ENCODE results near the gene CELF4.

Gene CELF4

GRCh38 chr18:37546651-37547050, 18.9 kb downstream of the CELF4 start:
- no peak for DNase-seq (ENCODE audit: low spot score)

GRCh38 chr18:37546272-37546537, 19.4 kb downstream of the CELF4 start:
- DNase-seq (ENCODE audit: low spot score), result no peak

- peak; percentile 58 for DNase-seq (ENCODE audit: low spot score)
Observed at GRCh38 chr18:37545461-37546271, 19.9 kb downstream of the CELF4 start.

- DNase-seq (ENCODE audit: low spot score), result no peak
Observed at GRCh38 chr18:37544713-37545112, 20.9 kb downstream of the CELF4 start.

- no peak for DNase-seq (ENCODE audit: low spot score)
Observed at GRCh38 chr18:37544217-37544616, 21.4 kb downstream of the CELF4 start.

- DNase-seq (ENCODE audit: low spot score), result no peak
Observed at GRCh38 chr18:37543321-37543720, 22.3 kb downstream of the CELF4 start.

GRCh38 chr18:37541517-37541916, 24.1 kb downstream of the CELF4 start:
- no peak for DNase-seq (ENCODE audit: low spot score)

- no peak for DNase-seq (ENCODE audit: low spot score)
Observed at GRCh38 chr18:37540424-37541138, 25.0 kb downstream of the CELF4 start.

- no peak for DNase-seq (ENCODE audit: low spot score)
Observed at GRCh38 chr18:37539236-37539635, 26.4 kb downstream of the CELF4 start.

GRCh38 chr18:37538526-37539205, 26.9 kb downstream of the CELF4 start:
- DNase-seq (ENCODE audit: low spot score), result peak; percentile 45

- peak; percentile 73 for DNase-seq (ENCODE audit: low spot score)
Observed at GRCh38 chr18:37537868-37538525, 27.6 kb downstream of the CELF4 start.

GRCh38 chr18:37536656-37537055, 28.9 kb downstream of the CELF4 start:
- DNase-seq (ENCODE audit: low spot score), result no peak

- DNase-seq (ENCODE audit: low spot score), result no peak
Observed at GRCh38 chr18:37535968-37536367, 29.6 kb downstream of the CELF4 start.

GRCh38 chr18:37534627-37535026, 31.0 kb downstream of the CELF4 start:
- no peak for DNase-seq (ENCODE audit: low spot score)

GRCh38 chr18:37533647-37534584, 31.7 kb downstream of the CELF4 start:
- no peak for DNase-seq (ENCODE audit: low spot score)

GRCh38 chr18:37532917-37533316, 32.7 kb downstream of the CELF4 start:
- DNase-seq (ENCODE audit: low spot score), result peak; percentile 56

- DNase-seq (ENCODE audit: low spot score), result no peak
Observed at GRCh38 chr18:37529863-37530262, 35.7 kb downstream of the CELF4 start.

- no peak for DNase-seq (ENCODE audit: low spot score)
Observed at GRCh38 chr18:37529296-37529695, 36.3 kb downstream of the CELF4 start.

- DNase-seq (ENCODE audit: low spot score), result no peak
Observed at GRCh38 chr18:37527395-37527794, 38.2 kb downstream of the CELF4 start.

GRCh38 chr18:37525262-37525585, 40.4 kb downstream of the CELF4 start:
- DNase-seq (ENCODE audit: low spot score), result no peak

- DNase-seq (ENCODE audit: low spot score), result no peak
Observed at GRCh38 chr18:37524498-37525261, 40.9 kb downstream of the CELF4 start.
